ENCODE measurements around the gene S100A3.
"Not testable (repeated sequence)": the region's sequence is repeated elsewhere in the genome, so short reads cannot be mapped to it uniquely, and the experiment has no call there.

S100A3 gene

GRCh38 chr1:153548722-153549688, at the start of gene S100A3:
Gene S100A3, minus strand, starts transcription at chr1:153549258. Its CDS starts 773 bp downstream, at chr1:153548485.
- no peak for DNase-seq (ENCODE audit: low read depth)

GRCh38 chr1:153598309-153599172, 49.5 kb upstream of the S100A3 start:
- no peak for DNase-seq (ENCODE audit: low read depth)

- DNase-seq (ENCODE audit: low read depth): no peak
These were observed 48.1 kb upstream of the S100A3 start for GRCh38 chr1:153597206-153597605.

- no peak for DNase-seq (ENCODE audit: low read depth)
These were observed 43.7 kb upstream of the S100A3 start for GRCh38 chr1:153592748-153593147.

GRCh38 chr1:153588482-153588881, 39.4 kb upstream of the S100A3 start:
- DNase-seq (ENCODE audit: low read depth): no peak

GRCh38 chr1:153588033-153588432, 39.0 kb upstream of the S100A3 start:
- DNase-seq (ENCODE audit: low read depth): not testable (repeated sequence)

- no peak for DNase-seq (ENCODE audit: low read depth)
These were observed 38.3 kb upstream of the S100A3 start for GRCh38 chr1:153587314-153587713.

GRCh38 chr1:153586347-153586746, 37.3 kb upstream of the S100A3 start:
- no peak for DNase-seq (ENCODE audit: low read depth)

GRCh38 chr1:153585006-153585405, 35.9 kb upstream of the S100A3 start:
- DNase-seq (ENCODE audit: low read depth): no peak

GRCh38 chr1:153583976-153584375, 34.9 kb upstream of the S100A3 start:
- DNase-seq (ENCODE audit: low read depth): no peak

- not testable (repeated sequence) for DNase-seq (ENCODE audit: low read depth)
These were observed 34.5 kb upstream of the S100A3 start for GRCh38 chr1:153583514-153583913.

- not testable (repeated sequence) for DNase-seq (ENCODE audit: low read depth)
These were observed 33.8 kb upstream of the S100A3 start for GRCh38 chr1:153582836-153583235.

GRCh38 chr1:153578936-153579335, 29.9 kb upstream of the S100A3 start:
- no peak for DNase-seq (ENCODE audit: low read depth)

- no peak for DNase-seq (ENCODE audit: low read depth)
These were observed 29.4 kb upstream of the S100A3 start for GRCh38 chr1:153578490-153578889.

- DNase-seq (ENCODE audit: low read depth): no peak
These were observed 28.6 kb upstream of the S100A3 start for GRCh38 chr1:153577624-153578051.

- no peak for DNase-seq (ENCODE audit: low read depth)
These were observed 28.1 kb upstream of the S100A3 start for GRCh38 chr1:153577138-153577537.

GRCh38 chr1:153575497-153575896, 26.4 kb upstream of the S100A3 start:
- DNase-seq (ENCODE audit: low read depth): not testable (repeated sequence)

GRCh38 chr1:153575081-153575491, 26.0 kb upstream of the S100A3 start:
- not testable (repeated sequence) for DNase-seq (ENCODE audit: low read depth)

- no peak for DNase-seq (ENCODE audit: low read depth)
These were observed 24.3 kb upstream of the S100A3 start for GRCh38 chr1:153573351-153573750.

GRCh38 chr1:153572569-153573015, 23.5 kb upstream of the S100A3 start:
- DNase-seq (ENCODE audit: low read depth): peak; percentile 35

- DNase-seq (ENCODE audit: low read depth): no peak
These were observed 22.6 kb upstream of the S100A3 start for GRCh38 chr1:153571706-153572105.

- no peak for DNase-seq (ENCODE audit: low read depth)
These were observed 21.8 kb upstream of the S100A3 start for GRCh38 chr1:153570874-153571273.

Measured in non-pigmented ciliary epithelial cell (primary cell).